Measurements from ENCODE around the gene GTPBP6.

The GTPBP6 gene, protein sequence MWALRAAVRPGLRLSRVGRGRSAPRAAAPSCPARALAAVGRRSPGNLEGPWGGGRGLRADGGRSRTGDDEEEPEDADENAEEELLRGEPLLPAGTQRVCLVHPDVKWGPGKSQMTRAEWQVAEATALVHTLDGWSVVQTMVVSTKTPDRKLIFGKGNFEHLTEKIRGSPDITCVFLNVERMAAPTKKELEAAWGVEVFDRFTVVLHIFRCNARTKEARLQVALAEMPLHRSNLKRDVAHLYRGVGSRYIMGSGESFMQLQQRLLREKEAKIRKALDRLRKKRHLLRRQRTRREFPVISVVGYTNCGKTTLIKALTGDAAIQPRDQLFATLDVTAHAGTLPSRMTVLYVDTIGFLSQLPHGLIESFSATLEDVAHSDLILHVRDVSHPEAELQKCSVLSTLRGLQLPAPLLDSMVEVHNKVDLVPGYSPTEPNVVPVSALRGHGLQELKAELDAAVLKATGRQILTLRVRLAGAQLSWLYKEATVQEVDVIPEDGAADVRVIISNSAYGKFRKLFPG
- 26.5 to 60.3 (median 47.5) reads per million in 4 donors for total RNA-seq

DNA sequence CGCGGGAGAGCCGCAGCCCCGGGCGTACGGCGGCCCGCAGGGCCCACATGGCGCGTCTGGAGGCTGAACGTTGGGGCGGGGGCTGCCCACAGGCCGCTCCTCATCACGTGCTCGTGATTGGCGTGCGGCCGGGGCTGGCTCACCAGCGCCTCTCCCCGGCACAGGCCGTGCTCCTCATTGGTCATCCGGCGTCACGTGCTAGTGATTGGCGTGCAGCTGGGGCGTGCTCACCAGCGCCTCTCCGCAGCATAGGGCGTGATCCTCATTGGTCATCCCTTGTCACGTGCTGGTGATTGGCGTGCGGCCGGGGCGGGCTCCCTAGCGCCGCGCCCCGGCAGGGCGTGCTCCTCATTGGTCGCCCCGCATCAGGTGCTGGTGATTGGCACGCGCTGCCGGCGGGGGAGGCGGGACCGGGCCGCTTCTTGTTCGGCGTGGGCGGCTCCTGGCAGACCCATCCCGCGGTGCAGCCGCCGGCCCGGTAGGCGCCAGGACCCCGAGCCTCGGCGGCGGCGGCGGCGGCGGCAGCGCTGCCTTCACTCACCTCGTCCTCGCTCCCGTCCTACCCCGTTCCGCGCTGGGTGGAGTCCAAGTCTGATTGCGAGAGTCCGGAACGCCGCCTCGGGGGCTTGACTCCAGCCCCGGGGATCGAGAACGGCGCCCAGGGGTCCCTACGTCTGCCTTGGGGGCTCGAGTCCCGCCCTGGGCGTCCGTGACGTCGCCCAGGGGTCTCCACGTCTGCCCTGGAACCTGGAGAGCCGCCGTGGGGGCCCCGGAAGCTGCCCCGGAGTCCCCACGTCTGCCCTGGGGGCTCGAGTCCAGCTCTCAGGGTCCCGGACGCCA lies at the start of gene GTPBP6:
Gene GTPBP6 (minus strand): TSS at position 58 of the 840 bp plus-strand sequence. CDS start 9 bp downstream, at position 49.
- peak; percentile 99 to 100 (median 99) for DNase-seq

DNA sequence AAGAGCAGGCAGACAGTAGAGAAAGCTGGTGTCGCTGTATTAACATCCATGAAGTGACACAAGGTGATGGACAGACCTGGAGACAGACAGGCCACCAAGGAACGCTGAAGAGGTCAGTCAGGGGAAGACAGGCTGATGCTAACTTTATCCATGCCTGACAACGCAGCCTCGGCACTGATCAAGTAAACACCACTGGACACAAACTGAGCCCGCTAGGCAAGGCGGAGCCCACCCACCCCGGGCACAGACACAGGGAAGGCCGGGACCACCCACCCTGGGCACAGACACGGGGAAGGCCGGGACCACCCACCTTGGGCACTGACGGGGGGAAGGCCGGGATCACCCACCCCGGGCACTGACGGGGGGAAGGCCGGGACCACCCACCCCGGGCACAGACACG lies 49.3 kb upstream of the GTPBP6 start:
- no peak for DNase-seq

- no peak for DNase-seq
Measured at GRCh38 chrX:367349-367748, 48.8 kb upstream of the GTPBP6 start.

DNA sequence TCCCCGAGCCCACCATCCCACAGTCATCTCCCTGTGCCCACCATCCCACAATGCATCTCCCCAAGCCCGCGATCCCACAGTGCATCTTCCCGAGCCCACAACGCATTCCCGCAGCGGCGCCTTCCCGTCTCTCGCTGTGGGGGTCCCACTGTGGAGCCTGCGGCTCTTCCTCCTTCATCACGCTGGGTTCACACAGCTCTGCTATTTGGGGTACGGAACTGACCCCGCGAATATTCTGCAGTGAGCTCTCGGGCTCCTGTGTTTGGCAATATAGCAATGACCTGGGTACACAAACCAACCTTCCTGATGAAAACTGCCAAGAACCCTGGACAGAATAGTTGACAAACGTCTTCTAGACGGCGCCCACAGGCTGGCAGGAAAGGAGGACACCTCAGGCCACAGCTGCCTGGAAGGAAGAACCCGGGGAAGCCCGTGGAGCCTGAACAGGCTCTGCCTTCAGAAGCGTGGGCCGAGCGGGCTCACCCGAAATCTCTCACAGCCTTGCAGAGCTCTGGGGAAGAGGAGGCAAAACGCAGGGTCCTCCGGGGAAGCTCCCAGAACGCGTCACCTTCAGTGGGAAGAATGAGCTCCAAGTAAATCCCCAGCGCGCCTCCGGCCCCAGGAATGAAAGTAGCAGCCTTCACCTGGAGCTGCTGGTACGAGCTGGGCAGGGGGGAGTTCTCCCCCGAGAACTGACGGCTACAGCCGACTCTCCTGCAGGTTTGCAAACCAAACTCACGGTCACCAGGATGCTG lies 45.2 kb upstream of the GTPBP6 start:
- DNase-seq, result no peak

DNA sequence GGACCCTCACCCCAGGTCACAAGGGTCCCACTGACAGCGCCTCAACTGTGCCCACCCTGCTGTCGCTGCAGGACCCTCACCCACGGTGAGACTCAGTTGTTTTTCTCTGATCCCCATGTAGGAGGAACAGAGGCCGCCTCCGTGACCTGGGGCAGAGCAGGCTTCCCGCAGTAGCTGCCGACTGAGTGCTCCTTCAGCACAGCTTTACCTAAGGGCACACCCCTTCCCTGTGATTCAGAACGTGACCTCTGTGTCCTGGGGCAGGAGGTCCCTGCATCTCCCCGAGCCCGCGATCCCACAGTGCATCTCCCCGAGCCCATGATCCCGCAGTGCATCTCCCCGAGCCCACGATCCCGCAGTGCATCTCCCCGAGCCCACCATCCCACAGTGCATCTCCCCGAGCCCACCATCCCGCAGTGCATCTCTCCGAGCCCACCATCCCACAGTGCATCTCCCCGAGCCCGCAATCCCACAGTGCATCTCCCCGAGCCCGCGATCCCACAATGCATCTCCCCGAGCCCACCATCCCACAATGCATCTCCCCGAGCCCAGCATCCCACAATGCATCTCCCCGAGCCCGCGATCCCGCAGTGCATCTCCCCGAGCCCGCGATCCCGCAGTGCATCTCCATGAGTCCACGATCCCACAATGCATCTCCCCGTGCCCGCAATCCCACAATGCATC lies 44.5 kb upstream of the GTPBP6 start:
- DNase-seq, result no peak

DNA sequence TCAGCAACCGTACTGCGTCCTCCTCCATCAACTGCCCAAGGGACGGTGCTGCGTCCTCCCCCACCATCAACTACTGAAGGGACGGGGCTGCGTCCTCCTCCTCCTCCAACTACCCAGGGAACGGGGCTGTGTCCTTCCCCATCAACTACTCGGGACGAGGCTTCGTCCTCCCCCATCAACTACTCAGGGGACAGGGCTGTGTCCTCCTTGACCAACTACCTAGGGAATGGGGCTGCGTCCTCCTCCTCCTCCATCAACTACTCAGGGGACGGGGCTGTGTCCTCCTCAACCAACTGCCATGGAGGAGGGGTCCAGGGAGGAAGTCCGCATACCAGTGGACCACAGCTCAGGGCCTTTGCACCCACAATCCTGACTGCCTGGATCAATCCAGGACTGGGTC lies 43.8 kb upstream of the GTPBP6 start:
- DNase-seq, result no peak

- DNase-seq, result no peak
Measured at GRCh38 chrX:361231-362145, 42.9 kb upstream of the GTPBP6 start.

- no peak for DNase-seq
Measured at GRCh38 chrX:360496-361150, 42.0 kb upstream of the GTPBP6 start.

GRCh38 chrX:358651-359143 lies 40.1 kb upstream of the GTPBP6 start:
- DNase-seq, result no peak

GRCh38 chrX:357693-358471 lies 39.3 kb upstream of the GTPBP6 start:
- DNase-seq, result peak in 2 of 5 donors; percentile 28 to 82

GRCh38 chrX:357035-357692 lies 38.6 kb upstream of the GTPBP6 start:
- no peak for DNase-seq

- no peak for DNase-seq
Measured at GRCh38 chrX:356385-357034, 37.9 kb upstream of the GTPBP6 start.

GRCh38 chrX:355329-356050 lies 36.9 kb upstream of the GTPBP6 start:
- DNase-seq, result no peak

DNA sequence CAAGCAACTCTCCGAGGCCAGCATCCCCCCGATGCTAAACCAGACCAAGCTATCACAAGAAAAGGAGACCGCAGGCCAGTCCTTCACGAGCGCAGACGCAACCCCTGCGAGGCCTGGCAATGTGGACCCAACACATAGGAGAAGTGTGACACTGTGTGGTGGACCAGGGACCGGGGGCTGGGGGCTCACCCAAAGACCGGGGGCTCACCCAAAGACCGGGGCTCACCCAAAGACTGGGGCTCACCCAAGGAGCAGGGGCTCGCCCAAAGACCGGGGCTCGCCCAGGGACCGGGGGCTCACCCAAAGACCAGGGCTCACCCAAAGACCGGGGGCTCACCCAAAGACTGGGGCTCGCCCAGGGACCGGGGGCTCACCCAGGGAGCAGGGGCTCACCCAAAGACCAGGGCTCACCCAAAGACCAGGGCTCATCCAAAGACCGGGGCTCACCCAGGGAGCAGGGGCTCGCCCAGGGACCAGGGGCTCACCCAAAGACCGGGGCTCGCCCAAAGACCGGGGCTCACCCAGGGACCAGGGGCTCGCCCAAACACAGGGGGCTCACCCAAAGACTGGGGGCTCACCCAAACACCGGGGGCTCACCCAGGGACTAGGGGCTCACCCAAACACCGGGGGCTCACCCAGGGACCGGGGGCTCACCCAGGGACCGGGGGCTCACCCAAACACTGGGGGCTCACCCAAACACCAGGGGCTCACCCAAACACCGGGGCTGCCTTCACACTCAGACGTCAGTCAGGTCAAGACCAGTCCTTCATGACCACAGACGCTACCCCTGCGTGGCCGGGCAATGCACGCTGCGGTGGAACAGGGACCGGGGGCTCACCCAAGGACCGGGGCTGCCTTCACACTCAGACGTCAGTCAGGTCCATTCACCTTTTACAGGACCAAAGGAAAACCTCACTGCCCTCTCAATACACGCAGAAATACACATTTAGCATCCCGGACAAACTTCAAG lies 35.3 kb upstream of the GTPBP6 start:
- DNase-seq, result no peak

DNA sequence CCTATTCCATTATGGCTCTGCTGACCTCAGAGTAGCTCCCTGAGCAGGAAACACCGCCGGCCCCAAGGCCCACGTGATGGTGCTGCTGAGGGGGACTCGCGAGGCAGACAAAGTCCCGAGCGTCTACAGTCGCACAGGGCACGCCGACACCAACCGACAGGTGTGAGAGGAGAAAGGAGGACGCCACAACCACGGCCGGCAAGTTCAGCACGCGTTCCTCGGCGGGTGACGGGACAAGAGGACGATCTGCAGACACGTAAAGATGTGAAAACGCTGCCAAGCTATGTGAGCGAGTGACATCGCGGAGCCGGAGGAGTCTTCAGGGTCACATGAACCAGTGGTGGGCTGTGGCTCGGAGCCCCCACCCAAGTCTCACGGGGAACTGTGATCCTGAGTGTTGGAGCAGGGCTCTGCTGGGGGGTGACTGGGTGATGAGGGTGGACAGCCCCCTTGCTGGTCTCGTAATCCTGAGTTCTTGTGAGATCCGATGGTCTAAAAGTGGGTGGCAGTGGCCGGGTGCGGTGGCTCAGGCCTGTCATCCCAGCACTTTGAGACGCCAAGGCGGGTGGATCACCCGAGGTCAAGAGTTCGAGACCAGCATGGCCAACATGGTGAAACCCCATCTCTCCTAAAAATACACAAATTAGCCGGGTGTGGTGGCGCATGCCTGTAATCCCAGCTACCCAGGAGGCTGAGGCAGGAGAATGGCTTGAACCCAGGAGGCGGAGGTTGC lies 34.2 kb upstream of the GTPBP6 start:
- DNase-seq, result peak in 1 of 5 donors; percentile 7

GRCh38 chrX:352181-352580 lies 33.6 kb upstream of the GTPBP6 start:
- DNase-seq, result no peak

Measured in T-helper 1 cell (primary cell).